Parietal lobe (tissue), 1 donor: ENCODE results near the gene ZDHHC3. TPM values are rescaled to one million over a fixed set of nuclear protein-coding genes. Genes with fewer than 3 reads are reported as not detected.

Source experiments
- total RNA-seq: library from RNA; depleted of rRNA; stranded (reverse); fragments of >200 nt; gene quantifications from one replicate; pipeline ENCODE4 v1.2.3, GENCODE V29; 2014

ZDHHC3 gene, protein sequence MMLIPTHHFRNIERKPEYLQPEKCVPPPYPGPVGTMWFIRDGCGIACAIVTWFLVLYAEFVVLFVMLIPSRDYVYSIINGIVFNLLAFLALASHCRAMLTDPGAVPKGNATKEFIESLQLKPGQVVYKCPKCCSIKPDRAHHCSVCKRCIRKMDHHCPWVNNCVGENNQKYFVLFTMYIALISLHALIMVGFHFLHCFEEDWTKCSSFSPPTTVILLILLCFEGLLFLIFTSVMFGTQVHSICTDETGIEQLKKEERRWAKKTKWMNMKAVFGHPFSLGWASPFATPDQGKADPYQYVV
- 50.4 TPM for total RNA-seq

GRCh38 chr3:44976002-44976815 lies at the start of gene ZDHHC3, which contains the start of gene EXOSC7:
TSS of gene ZDHHC3 (minus strand) at chr3:44976174. CDS start at chr3:44959436, 16,738 bp downstream.
TSS of gene EXOSC7 (plus strand) at chr3:44976244. CDS start at chr3:44976278, 34 bp downstream.

Other genes with a start within 250 kb of the ZDHHC3 start
- gene ZNF501, start 246.5 kb downstream of the ZDHHC3 start, total RNA-seq: 25.0 TPM
- gene KIAA1143, start 214.6 kb downstream of the ZDHHC3 start, total RNA-seq: 25.0 TPM
- 11.0 TPM for gene KIF15, start 214.4 kb downstream of the ZDHHC3 start, total RNA-seq
- 5.3 TPM for gene TMEM42, start 114.3 kb downstream of the ZDHHC3 start, total RNA-seq
- gene TGM4, start 101.6 kb downstream of the ZDHHC3 start, total RNA-seq: not detected
- gene EXOSC7, start 70 bp upstream of the ZDHHC3 start, total RNA-seq: 36.6 TPM
- 14.7 TPM for gene CLEC3B, start 50.1 kb upstream of the ZDHHC3 start, total RNA-seq
- gene CDCP1, start 170.2 kb upstream of the ZDHHC3 start, total RNA-seq: 1.6 TPM